GM21825 (cell line): Measurements from ENCODE around the gene NPIPA3.
"Not testable (repeated sequence)": the region's sequence is repeated elsewhere in the genome, so short reads cannot be mapped to it uniquely, and the experiment has no call there.

Source experiments
- ATAC-seq: cut with Tn5 transposase; IDR thresholded peaks from one replicate; pipeline ENCODE4 v1.9.1; 2021; ENCODE audit warnings: mild to moderate bottlenecking, moderate library complexity; ENCODE audit not compliant: unreplicated experiment

The NPIPA3 gene

GRCh38 chr16:14741794-14742193 lies 38.6 kb downstream of the NPIPA3 start:
- ATAC-seq = not testable (repeated sequence)

DNA sequence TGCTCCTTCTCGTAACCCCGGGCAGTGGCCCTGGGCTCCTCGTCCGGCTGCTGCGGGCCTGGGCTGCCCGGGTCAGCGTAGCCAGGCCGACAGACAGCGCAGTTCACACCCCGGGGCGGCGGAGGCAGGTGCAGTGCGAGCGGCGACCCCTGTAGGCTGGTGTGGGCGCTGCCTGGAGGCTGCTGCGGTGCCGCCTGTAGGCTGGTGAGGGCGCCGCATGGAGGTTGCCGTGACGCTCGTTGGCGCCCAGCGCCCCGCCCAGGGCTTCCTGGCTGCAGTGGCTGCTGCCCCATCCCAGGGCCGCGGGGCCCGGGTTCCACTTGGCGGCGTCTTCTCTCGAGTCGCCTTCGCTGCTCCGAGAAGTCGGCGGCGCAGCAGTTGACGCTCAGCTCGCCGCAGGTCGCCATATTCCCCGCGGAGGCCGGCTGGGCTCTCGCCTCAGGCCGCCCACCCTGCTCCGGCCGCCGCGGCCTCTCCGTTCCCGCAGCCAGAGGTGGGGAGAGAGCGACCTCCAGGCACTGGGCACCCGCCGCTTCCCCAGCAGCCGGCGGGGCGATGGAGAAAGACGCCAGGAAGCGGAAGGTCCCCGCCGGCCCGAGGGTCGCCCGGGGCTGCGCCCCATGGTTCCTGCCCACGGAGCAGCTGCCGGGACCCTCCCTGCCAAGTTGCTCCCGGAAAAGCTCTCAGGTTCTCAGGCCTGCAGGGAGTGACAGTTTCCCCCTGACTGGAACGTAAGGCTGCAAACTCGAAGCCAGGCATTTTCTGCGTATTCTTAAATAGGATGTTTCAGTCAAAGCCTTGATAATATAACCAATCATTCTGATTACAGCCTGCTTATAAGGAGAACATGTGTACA lies 39.3 kb downstream of the NPIPA3 start, which contains the start of gene NPIPA2:
Gene NPIPA2 (plus strand): TSS at position 261 of the 856 bp plus-strand sequence. CDS start 5,533 bp downstream, outside the sequence.
- ATAC-seq = peak; percentile 99

- not testable (repeated sequence) for ATAC-seq
These were observed 70.4 kb downstream of the NPIPA3 start for GRCh38 chr16:14773654-14774053.

- ATAC-seq = not testable (repeated sequence)
These were observed 72.4 kb downstream of the NPIPA3 start for GRCh38 chr16:14775624-14776023.
